GM06990 (cell line): Measurements from ENCODE around the gene GDF15.

ENCODE experiments used
- DNase-seq: peaks from one replicate; pipeline ENCODE4 v3.0.0-alpha.2; 2011; ENCODE audit not compliant: insufficient read length; ENCODE audit errors: extremely low read depth
- H3K27me3 ChIP-seq: replicated peaks from 2 replicates; pipeline ENCODE4 v1.6.0; 2011; ENCODE audit warnings: low read length; ENCODE audit not compliant: control insufficient read depth, insufficient read depth
- H3K36me3 ChIP-seq: 2 replicates; pipeline ENCODE4 v1.5.1; 2011; ENCODE audit warnings: low read length; ENCODE audit not compliant: control insufficient read depth, insufficient read depth
- H3K4me3 ChIP-seq: replicated peaks from 2 replicates; pipeline ENCODE4 v1.5.1; 2011; ENCODE audit warnings: low read depth, mild to moderate bottlenecking, control low read depth, low read length
- CTCF ChIP-seq: IDR thresholded peaks from 2 replicates; pipeline ENCODE4 v1.5.1; 2011; ENCODE audit warnings: low read length, control low read depth, mild to moderate bottlenecking, inconsistent platforms; ENCODE audit not compliant: insufficient read depth, poor library complexity, severe bottlenecking

Gene GDF15

GRCh38 chr19:18388960-18389725 is 3.2 kb downstream of the GDF15 start:
- H3K4me3 ChIP-seq = no peak overlapping the region; the same call in 1 of the 2 replicates
- DNase-seq = no peak
- no peaks in the 10 kb centered on the region for H3K36me3 ChIP-seq
- TF ChIP-seq CTCF = no peak
- no peaks in the 10 kb centered on the region for H3K27me3 ChIP-seq

GRCh38 chr19:18389726-18390064 is 3.7 kb downstream of the GDF15 start:
- no peak for DNase-seq
- Histone ChIP-seq H3K36me3 (no peaks in the 10 kb centered on the region), H3K4me3 (no peak overlapping the region), H3K27me3 (no peaks in the 10 kb centered on the region)
- no peak for TF ChIP-seq CTCF

- no peak overlapping the region for H3K4me3 ChIP-seq
Observed at GRCh38 chr19:18390065-18390907, 4.3 kb downstream of the GDF15 start.

GRCh38 chr19:18391509-18392075 is 5.6 kb downstream of the GDF15 start:
- no peak for TF ChIP-seq CTCF
- Histone ChIP-seq H3K27me3 (no peaks in the 10 kb centered on the region), H3K36me3 (no peaks in the 10 kb centered on the region), H3K4me3 (no peak overlapping the region)
- DNase-seq = no peak

More at GRCh38 chr19:18390065-18390907, 4.3 kb downstream of the GDF15 start:
- Histone ChIP-seq H3K36me3 (no peaks in the 10 kb centered on the region), H3K27me3 (no peaks in the 10 kb centered on the region)
- DNase-seq = no peak
- TF ChIP-seq CTCF = no peak

GRCh38 chr19:18392417-18392816 is 6.5 kb downstream of the GDF15 start:
- no peak for DNase-seq
- H3K4me3 ChIP-seq = no peak overlapping the region
- no peak for TF ChIP-seq CTCF
- H3K27me3 ChIP-seq = no peaks in the 10 kb centered on the region
- H3K36me3 ChIP-seq = no peaks in the 10 kb centered on the region
